Breast epithelium (tissue), 3 donors: ENCODE measurements around the gene RSPO1.

Source experiments
- POLR2A ChIP-seq: fragments of 450-650 bp; IDR thresholded peaks from one replicate; pipeline ENCODE4 v1.6.1; 2016; ENCODE audit warnings: antibody characterized with exemption, mild to moderate bottlenecking, moderate library complexity
- TF ChIP-seq, protein P1 (sequence below), 3 donors: fragments of 450-650 bp; IDR thresholded peaks; one replicate each; pipeline ENCODE4 v1.5.1; 2016 to 2017; ENCODE audit warnings: antibody characterized with exemption in 3 of 3, mild to moderate bottlenecking in 3 of 3, moderate library complexity in 3 of 3

DNA sequence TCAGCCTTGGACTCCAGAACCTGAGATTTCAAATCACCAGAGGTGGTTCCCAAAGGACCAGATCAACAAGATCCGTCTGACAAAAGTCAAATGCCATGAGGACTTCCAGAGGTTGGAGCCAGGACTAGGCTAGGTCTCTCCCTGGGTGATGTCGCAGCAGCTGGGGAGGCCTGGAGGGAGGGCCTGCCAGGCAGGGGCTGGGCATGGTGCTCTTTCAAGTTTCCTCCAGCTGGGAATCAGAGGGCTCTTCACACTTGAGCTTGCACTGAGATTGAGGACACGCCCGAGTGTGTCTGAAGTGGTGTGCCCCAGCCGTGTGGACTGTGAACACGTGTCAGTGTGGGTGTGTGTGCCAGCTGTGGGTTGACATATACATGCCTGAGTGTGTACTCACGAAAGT lies 21.3 kb upstream of the RSPO1 start:
- TF ChIP-seq, protein P1, sequence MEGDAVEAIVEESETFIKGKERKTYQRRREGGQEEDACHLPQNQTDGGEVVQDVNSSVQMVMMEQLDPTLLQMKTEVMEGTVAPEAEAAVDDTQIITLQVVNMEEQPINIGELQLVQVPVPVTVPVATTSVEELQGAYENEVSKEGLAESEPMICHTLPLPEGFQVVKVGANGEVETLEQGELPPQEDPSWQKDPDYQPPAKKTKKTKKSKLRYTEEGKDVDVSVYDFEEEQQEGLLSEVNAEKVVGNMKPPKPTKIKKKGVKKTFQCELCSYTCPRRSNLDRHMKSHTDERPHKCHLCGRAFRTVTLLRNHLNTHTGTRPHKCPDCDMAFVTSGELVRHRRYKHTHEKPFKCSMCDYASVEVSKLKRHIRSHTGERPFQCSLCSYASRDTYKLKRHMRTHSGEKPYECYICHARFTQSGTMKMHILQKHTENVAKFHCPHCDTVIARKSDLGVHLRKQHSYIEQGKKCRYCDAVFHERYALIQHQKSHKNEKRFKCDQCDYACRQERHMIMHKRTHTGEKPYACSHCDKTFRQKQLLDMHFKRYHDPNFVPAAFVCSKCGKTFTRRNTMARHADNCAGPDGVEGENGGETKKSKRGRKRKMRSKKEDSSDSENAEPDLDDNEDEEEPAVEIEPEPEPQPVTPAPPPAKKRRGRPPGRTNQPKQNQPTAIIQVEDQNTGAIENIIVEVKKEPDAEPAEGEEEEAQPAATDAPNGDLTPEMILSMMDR (IDR thresholded peaks at IDR 0.05), result no peak
- no peak for TF ChIP-seq POLR2A
